ENCODE measurements around the gene LGI2. TPM values are rescaled to one million over a fixed set of nuclear protein-coding genes. Genes with fewer than 3 reads are reported as not detected.

LGI2 gene
- total and polyA plus RNA-seq, 7 donors = 0.23 to 6.7 (median 1.8) TPM; not detected in 1

DNA sequence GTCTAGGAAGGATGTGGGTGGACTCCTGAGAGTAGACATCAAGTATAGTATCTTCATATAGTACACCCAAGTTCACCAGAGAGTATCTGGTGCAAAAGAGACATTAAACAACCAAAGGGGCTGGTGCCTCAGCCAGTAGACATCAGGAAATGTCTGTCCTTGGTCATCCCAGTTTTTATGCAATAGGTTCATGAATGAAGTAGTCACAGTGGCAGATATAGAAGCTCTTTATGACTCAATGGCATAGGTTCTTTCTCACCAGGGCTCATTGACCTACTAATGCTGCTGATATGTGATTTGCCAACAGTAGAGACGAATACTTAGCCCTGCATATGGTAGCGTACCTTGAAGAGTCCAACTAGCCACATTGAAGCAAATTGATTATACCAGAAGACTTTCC, 72.9 kb downstream of the LGI2 start:
- H3K27ac ChIP-seq = no peak overlapping the region
- no peaks in the 10 kb centered on the region for H3K4me1 ChIP-seq
- intact Hi-C loops (cut with DNase I) = no loop called here
- no peaks in the 10 kb centered on the region for H3K27me3 ChIP-seq
- no peak overlapping the region for H3K4me3 ChIP-seq
- 86 to 93% methylated on average over 2 of the region's 2 CpGs for WGBS, 2 donors
- TF ChIP-seq CTCF (IDR thresholded peaks at IDR 0.05) = no peak
- TF ChIP-seq EP300 (IDR thresholded peaks at IDR 0.05) = no peak
- TF ChIP-seq POLR2AphosphoS5 (IDR thresholded peaks at IDR 0.05) = no peak
- no peak for DNase-seq
- H3K9me3 ChIP-seq = no peaks in the 10 kb centered on the region
- H3K36me3 ChIP-seq = no peaks in the 10 kb centered on the region

DNA sequence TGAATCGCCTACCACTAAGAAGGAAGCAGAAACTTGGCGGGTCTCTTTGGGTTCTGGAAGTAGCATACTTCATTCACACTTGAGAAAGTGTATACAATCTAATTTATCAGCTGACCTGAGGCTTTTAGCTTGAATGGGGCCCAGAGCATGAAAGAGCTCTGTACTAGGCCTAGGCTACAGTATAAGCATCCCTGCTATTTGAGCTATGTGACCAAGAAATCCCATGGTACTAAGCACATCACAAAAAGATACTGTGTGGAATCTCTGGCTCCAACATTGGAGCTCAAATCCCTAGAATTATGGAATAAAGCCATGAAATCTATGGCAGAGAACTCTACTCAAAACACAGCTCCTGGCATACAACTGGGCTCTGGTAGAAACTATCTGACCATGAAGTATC, 74.0 kb downstream of the LGI2 start:
- Histone ChIP-seq H3K36me3 (no peaks in the 10 kb centered on the region), H3K27me3 (no peaks in the 10 kb centered on the region), H3K9me3 (no peaks in the 10 kb centered on the region), H3K4me3 (no peak overlapping the region), H3K4me1 (no peaks in the 10 kb centered on the region), H3K27ac (no peak overlapping the region)
- 87 to 93% methylated on average over 2 of the region's 2 CpGs for WGBS, 2 donors
- intact Hi-C loops (cut with DNase I) = no loop called here
- TF ChIP-seq EP300 (IDR thresholded peaks at IDR 0.05) (no peak), POLR2AphosphoS5 (IDR thresholded peaks at IDR 0.05) (no peak), CTCF (IDR thresholded peaks at IDR 0.05) (no peak), POLR2A (IDR thresholded peaks at IDR 0.05) (no peak)
- no peak for DNase-seq

DNA sequence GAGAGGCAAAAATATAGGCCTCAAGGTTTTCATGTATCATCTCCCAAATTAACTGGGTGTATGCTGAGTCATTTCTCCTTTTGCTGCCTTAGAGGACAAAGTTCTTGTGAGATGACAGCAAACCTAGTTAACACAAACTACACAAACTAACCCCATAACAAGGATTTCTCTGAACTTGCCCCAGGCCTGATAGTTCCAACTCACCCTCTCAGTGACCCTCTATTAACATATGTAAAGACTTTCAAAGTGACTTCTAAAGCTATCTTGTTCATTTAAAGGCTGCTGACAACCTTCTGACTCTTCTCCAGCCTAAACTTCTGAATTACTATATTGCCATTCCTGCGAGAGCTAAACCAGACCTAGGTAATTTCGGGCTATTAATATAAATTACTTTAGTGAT, 74.7 kb downstream of the LGI2 start:
- H3K36me3 ChIP-seq = no peaks in the 10 kb centered on the region
- intact Hi-C loops (cut with DNase I) = no loop called here
- H3K4me1 ChIP-seq = no peaks in the 10 kb centered on the region
- 91 to 94% methylated on average over 2 of the region's 2 CpGs for WGBS, 2 donors
- H3K27ac ChIP-seq = no peak overlapping the region
- DNase-seq = no peak
- TF ChIP-seq CTCF (IDR thresholded peaks at IDR 0.05) (no peak), POLR2AphosphoS5 (IDR thresholded peaks at IDR 0.05) (no peak), POLR2A (IDR thresholded peaks at IDR 0.05) (no peak), EP300 (IDR thresholded peaks at IDR 0.05) (no peak)
- H3K4me3 ChIP-seq = no peak overlapping the region
- H3K27me3 ChIP-seq = no peaks in the 10 kb centered on the region
- H3K9me3 ChIP-seq = no peaks in the 10 kb centered on the region

DNA sequence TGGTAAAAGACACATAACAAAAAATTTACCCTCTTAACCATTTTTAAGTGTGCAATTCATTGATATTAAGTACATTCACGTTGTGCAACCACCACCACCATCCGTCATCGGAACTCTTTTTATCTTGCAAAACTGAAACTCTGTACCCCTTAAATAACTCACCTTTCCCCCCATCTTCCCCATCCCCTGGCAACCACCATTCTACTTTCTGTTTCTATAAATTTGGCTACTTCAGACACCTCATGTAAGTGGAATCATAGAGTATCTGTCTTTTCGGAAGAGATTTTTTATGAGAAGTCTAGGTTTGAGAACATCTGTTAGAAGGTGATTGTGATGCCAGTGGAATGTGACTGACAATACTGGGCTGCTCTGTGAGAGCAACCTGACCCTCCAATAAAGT, 78.1 kb downstream of the LGI2 start:
- no peak overlapping the region for H3K4me3 ChIP-seq
- intact Hi-C loops (cut with DNase I) = no loop called here

More for the DNA sequence above, 78.1 kb downstream of the LGI2 start:
- no peak for DNase-seq
- H3K27ac ChIP-seq = no peak overlapping the region
- no peaks in the 10 kb centered on the region for H3K36me3 ChIP-seq
- H3K4me1 ChIP-seq = no peaks in the 10 kb centered on the region
- H3K9me3 ChIP-seq = no peaks in the 10 kb centered on the region
- no peak for TF ChIP-seq EP300 (IDR thresholded peaks at IDR 0.05)
- TF ChIP-seq CTCF (IDR thresholded peaks at IDR 0.05) = no peak
- no peak for TF ChIP-seq POLR2AphosphoS5 (IDR thresholded peaks at IDR 0.05)
- no peak for TF ChIP-seq POLR2A (IDR thresholded peaks at IDR 0.05)
- 82 to 93% methylated on average over 4 of the region's 4 CpGs for WGBS, 2 donors
- no peaks in the 10 kb centered on the region for H3K27me3 ChIP-seq
